Medulla oblongata (tissue), 1 donor: ENCODE data around the gene PLD2.

Experiments
- DNase-seq: peaks from one replicate; pipeline ENCODE4 v3.0.0-alpha.2; 2015; ENCODE audit errors: extremely low spot score

Gene PLD2, protein sequence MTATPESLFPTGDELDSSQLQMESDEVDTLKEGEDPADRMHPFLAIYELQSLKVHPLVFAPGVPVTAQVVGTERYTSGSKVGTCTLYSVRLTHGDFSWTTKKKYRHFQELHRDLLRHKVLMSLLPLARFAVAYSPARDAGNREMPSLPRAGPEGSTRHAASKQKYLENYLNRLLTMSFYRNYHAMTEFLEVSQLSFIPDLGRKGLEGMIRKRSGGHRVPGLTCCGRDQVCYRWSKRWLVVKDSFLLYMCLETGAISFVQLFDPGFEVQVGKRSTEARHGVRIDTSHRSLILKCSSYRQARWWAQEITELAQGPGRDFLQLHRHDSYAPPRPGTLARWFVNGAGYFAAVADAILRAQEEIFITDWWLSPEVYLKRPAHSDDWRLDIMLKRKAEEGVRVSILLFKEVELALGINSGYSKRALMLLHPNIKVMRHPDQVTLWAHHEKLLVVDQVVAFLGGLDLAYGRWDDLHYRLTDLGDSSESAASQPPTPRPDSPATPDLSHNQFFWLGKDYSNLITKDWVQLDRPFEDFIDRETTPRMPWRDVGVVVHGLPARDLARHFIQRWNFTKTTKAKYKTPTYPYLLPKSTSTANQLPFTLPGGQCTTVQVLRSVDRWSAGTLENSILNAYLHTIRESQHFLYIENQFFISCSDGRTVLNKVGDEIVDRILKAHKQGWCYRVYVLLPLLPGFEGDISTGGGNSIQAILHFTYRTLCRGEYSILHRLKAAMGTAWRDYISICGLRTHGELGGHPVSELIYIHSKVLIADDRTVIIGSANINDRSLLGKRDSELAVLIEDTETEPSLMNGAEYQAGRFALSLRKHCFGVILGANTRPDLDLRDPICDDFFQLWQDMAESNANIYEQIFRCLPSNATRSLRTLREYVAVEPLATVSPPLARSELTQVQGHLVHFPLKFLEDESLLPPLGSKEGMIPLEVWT

GRCh38 chr17:4806777-4807604 is at the start of gene PLD2:
Gene PLD2, plus strand, starts transcription at chr17:4807152. Its CDS starts 621 bp downstream, at chr17:4807773.
- peak; percentile 89 for DNase-seq

DNA sequence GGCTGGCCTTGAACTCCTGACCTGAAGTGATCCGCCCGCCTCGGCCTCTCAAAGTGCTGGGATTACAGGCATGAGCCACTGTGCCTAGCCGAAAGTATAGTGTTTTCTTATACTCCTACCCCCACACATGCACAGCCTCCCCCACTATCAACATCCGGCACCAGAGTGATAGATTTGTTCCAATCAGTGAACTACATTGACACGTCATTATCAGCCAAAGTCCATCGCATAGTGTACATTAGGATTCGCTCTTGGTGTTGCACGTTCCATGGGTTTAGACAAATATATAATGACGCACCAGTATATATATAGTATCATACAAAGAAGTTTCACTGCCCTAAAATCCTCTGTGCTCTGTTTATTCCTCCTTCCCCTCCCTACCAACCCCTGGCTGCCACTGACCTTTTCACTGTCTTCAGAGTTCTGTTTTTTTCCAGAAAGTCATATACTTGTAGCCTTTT is 47.1 kb upstream of the PLD2 start:
- peak; percentile 41 for DNase-seq

DNA sequence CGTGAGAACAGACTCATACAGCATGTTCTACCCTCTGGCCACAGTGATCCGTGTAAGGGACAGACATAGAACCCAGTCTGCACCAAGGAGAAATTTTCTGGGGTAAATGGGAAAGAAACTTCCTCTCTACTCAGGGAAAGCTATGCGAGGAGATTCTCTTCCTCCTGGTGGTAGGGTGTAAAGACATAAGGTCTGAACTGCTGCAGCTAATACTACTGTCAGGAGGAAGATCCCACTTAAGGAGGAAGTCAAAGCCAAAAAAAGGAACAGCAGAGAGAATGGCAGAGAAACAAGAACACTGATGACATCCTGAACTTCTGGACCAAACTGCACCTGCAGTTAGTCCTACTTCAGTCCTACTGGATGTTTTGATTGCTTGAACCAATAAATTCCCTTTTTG is 42.4 kb upstream of the PLD2 start:
- DNase-seq: peak; percentile 77

DNA sequence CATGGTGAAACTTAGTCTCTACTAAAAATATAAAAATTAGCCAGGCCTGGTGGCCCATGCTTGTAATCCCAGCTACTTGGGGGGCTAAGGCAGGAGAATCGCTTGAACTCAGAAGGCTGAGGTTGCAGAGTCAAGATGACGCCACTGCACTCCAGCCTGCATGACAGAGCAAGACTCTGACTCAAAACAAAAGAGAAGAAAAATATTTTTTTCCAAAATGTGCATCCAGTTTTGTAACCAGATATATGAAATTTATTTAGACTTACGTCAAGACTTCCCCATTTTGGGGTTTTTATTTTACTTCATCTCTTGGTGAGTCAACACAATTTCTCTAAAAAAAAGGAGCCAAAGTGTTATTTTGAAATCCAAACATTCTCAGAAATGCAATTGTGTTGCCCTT is 40.8 kb upstream of the PLD2 start:
- DNase-seq: no peak

DNA sequence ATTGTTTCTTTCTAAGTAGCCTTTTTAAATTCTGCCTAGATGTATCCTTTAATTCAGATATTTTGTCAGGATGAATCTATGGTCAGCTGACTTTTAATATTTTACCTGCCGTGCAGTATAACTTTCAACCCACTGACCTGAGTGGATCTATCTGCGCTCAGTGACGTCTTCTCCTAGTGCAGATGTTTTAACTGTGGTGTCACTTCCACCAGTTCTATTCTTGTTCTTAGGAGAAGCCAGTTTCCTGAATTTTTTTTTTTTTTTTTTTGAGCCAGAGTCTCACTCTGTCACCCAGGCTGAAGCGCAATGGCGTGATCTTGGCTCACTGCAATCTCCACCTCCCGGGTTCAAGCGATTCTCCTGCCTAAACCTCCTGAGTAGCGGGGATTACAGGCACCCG is 40.2 kb upstream of the PLD2 start:
- DNase-seq: no peak

DNA sequence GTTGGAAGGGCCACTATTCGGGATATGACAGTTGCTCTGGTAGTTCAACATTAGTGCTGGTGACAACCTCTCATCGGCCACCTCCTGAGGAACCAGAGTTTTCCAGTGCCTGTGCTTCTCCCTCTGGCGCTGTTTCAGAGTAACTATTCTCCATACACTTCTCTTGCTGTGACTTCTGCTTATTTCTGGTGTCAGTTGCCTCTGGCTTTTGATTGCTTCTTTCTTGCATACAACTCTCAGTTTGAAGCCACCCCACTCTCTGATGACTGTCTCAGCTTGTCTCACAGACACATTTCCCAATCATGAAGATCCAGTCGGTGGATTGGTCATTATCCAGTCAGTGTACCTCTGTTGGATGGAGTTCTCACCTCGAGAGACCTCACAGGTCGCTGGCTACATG is 38.7 kb upstream of the PLD2 start:
- peak; percentile 42 for DNase-seq

- DNase-seq: no peak
These were observed 37.3 kb upstream of the PLD2 start for GRCh38 chr17:4769628-4770027.

DNA sequence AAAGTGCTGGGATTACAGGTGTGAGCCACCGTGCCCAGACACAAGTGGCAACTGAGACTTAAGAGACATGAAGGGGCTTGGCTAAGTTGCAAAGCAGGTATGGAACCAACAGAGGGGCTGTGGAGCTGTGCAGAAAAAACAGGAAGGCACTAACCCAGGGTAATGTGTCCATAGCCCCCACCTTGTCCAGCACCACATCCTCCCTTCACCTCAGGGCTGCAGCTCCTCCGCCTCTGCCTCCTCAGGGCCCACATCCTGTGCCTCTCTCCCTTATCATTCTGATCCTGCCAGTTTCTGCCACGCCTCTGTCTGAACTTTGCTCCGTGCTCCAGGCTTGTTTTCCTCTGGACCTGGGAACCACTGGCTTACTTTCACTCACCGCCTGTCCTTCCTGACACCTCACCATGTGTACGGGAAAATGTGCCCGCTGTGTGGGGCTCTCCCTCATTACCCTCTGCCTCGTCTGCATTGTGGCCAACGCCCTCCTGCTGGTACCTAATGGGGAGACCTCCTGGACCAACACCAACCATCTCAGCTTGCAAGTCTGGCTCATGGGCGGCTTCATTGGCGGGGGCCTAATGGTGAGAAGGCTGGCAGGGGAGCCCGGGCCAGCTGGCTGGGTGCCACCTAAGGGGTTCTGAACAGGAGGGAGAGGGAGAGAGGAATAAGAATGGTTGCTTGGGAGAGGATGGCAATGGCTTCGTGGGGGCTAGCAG is 35.3 kb upstream of the PLD2 start, which contains the start of gene TM4SF5:
Gene TM4SF5, plus strand, starts transcription at position 368 of the 716 bp plus-strand sequence. Its CDS starts 37 bp downstream, at position 405.
- no peak for DNase-seq

GRCh38 chr17:4772235-4772613 is 34.7 kb upstream of the PLD2 start:
- no peak for DNase-seq

GRCh38 chr17:4777969-4778760 is 28.8 kb upstream of the PLD2 start:
- no peak for DNase-seq

DNA sequence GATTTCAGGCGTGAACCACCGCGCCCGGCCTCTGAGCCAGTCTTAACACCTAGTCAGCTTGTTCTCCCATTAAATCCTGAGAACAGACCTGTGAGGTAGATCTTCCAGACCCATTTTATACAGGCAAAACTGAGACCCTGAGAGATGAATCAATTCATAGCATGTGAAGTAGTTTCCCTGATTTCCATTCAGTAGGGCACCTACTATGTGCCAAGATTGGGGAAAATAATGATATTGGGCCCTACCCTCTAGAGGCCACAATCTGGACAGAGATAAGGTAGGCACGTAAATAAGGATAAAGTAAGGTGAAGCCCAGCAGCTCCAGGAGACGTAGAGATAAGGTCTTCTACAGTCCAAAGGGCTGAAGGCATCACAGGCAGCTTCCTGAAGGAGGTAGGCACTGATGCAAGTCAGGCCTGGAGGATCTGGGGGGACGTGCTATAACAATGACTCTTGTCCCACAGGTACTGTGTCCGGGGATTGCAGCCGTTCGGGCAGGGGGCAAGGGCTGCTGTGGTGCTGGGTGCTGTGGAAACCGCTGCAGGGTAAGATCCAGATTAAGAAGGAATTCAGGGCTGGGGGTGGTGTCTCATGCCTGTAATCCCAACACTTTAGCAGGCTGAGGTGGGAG is 26.5 kb upstream of the PLD2 start:
- DNase-seq: no peak

DNA sequence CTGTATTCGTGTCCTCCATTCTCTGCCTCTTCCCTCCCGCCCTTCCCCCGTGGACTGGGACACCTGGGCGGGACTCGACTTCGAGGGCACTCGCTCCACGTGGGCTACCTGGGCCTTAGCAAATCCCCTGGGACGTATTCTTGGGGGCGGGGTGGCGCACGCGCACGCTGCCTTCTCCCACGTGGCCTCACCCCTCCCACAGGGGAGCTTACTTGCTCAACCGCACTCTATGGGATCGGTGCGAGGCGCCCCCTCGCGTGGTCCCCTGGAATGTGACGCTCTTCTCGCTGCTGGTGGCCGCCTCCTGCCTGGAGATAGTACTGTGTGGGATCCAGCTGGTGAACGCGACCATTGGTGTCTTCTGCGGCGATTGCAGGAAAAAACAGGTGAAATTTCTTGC is 24.3 kb upstream of the PLD2 start:
- no peak for DNase-seq

DNA sequence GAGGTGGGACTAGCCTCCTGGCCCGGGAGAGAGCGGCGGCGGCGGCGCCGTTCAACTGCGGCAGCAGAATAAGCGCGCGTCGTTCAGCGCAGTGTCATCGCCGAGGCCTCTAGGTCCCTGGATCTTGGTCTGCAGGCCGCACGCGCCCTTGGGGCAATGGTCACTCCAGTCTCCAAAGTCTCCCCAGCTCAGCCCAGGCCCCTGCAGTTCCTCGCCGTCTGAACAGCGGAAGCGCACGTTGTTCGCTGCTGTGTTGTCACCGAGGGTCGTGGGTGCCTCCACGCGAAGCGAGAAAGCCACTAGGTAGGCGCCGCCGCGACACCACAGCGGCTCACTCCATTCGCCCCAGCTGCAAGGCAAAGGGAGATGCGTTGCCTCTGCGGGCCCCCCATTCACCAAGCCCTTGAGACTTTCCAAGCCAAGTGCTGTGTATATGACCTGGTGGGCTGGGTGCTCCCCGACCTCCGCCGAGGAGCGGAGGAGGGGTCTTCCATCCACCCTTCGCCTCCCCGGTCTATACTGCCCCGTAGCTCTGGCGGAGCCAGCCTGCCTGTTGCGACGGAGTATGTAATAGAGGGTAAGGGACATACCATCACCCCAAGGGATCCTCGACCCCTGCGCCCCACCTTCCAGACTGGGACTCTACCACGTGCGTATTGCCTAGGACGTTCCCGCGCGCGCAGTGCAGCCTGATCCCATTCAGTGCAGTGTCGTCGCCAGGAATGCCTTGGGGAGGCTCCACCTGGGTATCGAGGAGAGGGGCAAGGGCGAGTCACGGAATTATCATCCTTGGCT is 21.4 kb upstream of the PLD2 start:
- DNase-seq: no peak

DNA sequence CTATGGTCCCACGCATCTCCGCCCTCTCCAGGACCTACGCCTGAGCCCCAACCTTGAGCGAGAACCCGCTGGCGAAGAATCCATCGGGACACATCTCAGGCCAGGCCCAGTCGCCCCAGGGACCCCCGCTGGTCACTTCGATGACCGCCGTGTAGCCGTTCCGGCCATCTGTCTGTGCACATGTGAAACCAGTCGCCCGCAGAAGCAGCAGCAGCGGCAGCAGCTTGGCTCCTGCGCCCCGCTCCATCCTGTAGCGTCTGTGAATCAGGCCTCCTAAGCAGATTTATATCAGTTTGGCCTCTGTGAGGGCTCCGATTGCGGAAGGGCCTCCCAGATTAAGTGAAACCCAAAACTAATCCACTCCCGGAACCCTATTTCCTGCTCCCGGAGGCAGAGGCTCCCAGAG is 20.8 kb upstream of the PLD2 start, which contains the start of gene VMO1:
Gene VMO1, minus strand, starts transcription at position 259 of the 406 bp plus-strand sequence. Its CDS starts 12 bp downstream, at position 247.
- peak; percentile 11 for DNase-seq

DNA sequence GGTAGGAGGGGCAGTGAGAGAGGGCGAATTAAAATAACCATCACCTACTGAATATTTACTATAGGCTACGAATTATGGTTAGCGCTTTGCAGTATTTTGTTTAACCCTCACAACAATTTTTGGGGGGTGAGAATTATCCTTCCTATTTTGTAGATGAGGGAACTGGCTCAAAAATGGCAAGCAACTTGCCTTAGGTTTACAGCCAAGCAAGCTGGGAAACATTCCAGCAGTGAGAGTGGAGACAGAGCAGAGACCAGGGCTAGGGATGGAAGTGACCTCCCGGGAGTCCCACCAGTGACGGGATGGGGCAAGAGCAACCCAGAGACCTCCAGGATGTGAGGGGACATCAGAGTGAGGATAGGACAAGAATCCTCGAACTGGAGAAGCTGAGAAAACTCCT is 20.4 kb upstream of the PLD2 start:
- peak; percentile 43 for DNase-seq

DNA sequence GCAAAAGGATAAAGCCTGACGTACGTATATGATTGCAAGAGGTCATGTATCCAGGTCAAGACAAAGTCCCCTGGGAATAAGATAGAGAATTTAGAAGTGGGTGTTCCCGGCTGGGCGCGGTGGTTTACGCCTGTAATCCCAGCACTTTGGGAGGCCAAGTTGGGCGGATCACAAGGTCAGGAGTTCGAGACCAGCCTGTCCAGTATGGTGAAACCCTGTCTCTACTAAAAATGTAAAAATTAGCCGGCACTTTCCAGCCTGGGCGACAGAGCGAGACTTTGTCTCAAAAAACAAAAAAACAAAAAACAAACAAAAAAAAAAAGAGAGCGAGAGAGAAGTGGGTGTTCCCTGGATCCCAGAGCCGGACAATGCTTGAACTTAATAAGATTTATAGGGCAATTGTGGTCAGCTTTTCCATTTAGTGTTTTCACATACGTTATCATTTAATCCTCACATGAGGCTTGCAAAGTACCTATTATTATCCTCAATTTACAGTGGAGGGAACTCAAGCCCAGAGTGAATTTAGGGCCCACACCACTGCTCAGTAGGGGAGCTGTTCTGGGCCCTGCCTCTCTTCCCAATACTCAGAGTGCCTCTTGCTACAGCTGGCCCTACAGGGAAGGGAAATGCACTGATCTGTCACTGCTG is 18.7 kb upstream of the PLD2 start:
- no peak for DNase-seq

GRCh38 chr17:4788807-4789700 is 17.9 kb upstream of the PLD2 start, which contains the start of gene GLTPD2:
Gene GLTPD2, plus strand, starts transcription at chr17:4788964. Its CDS starts 48 bp downstream, at chr17:4789012.
- no peak for DNase-seq
